CD4-positive, alpha-beta T cell treated with Interleukin-10 for 1 hour (primary cell): ENCODE measurements around the gene BIN2.

Experiments
- DNase-seq: peaks from one replicate; pipeline ENCODE4 v3.0.0-alpha.2; 2020

BIN2 gene

GRCh38 chr12:51323966-51324895 lies at the start of gene BIN2:
BIN2 (minus strand) TSS chr12:51324174; CDS start chr12:51324102, 72 bp downstream.
- DNase-seq, result peak; percentile 74

GRCh38 chr12:51373187-51373586 lies 49.2 kb upstream of the BIN2 start:
- no peak for DNase-seq

- no peak for DNase-seq
Measured at GRCh38 chr12:51372021-51372420, 48.0 kb upstream of the BIN2 start.

GRCh38 chr12:51371295-51371953 lies 47.5 kb upstream of the BIN2 start:
- no peak for DNase-seq

- DNase-seq, result no peak
Measured at GRCh38 chr12:51370667-51371066, 46.7 kb upstream of the BIN2 start.

- no peak for DNase-seq
Measured at GRCh38 chr12:51369581-51369980, 45.6 kb upstream of the BIN2 start.

- DNase-seq, result peak; percentile 93
Measured at GRCh38 chr12:51368640-51369517, 44.9 kb upstream of the BIN2 start.

GRCh38 chr12:51365276-51365675 lies 41.3 kb upstream of the BIN2 start:
- no peak for DNase-seq

GRCh38 chr12:51364001-51364400 lies 40.0 kb upstream of the BIN2 start:
- DNase-seq, result no peak

- DNase-seq, result no peak
Measured at GRCh38 chr12:51362747-51363342, 38.9 kb upstream of the BIN2 start.

- no peak for DNase-seq
Measured at GRCh38 chr12:51362307-51362706, 38.3 kb upstream of the BIN2 start.

GRCh38 chr12:51361161-51362016 lies 37.4 kb upstream of the BIN2 start:
- no peak for DNase-seq

- DNase-seq, result no peak
Measured at GRCh38 chr12:51360315-51360714, 36.3 kb upstream of the BIN2 start.

GRCh38 chr12:51359851-51360250 lies 35.9 kb upstream of the BIN2 start:
- no peak for DNase-seq

GRCh38 chr12:51358496-51358895 lies 34.5 kb upstream of the BIN2 start:
- DNase-seq, result no peak

GRCh38 chr12:51357374-51358047 lies 33.5 kb upstream of the BIN2 start:
- no peak for DNase-seq

GRCh38 chr12:51351913-51352532 lies 28.0 kb upstream of the BIN2 start:
- DNase-seq, result peak; percentile 64

GRCh38 chr12:51349026-51349425 lies 25.1 kb upstream of the BIN2 start:
- no peak for DNase-seq

GRCh38 chr12:51348116-51348515 lies 24.1 kb upstream of the BIN2 start:
- DNase-seq, result no peak

- DNase-seq, result no peak
Measured at GRCh38 chr12:51346581-51346980, 22.6 kb upstream of the BIN2 start, which contains the start of gene CELA1. CELA1 (minus strand) TSS chr12:51346679; CDS start chr12:51346638, 41 bp downstream.

- no peak for DNase-seq
Measured at GRCh38 chr12:51345681-51346080, 21.7 kb upstream of the BIN2 start.
